HEK293T (cell line): Measurements from ENCODE around the gene CSNK2A1.

Experiments used
- ARNT ChIP-seq: fragments of 450-650 bp; IDR thresholded peaks from 2 replicates; pipeline ENCODE4 v1.6.1; 2017; ENCODE audit warnings: mild to moderate bottlenecking
- FOXA1 ChIP-seq: fragments of 450-650 bp; IDR thresholded peaks from 2 replicates; pipeline ENCODE4 v1.6.1; 2016; ENCODE audit warnings: mild to moderate bottlenecking
- FOXK2 ChIP-seq: fragments of 450-650 bp; IDR thresholded peaks from 2 replicates; pipeline ENCODE4 v1.6.1; 2016; ENCODE audit warnings: mild to moderate bottlenecking
- NFRKB ChIP-seq: fragments of 450-650 bp; IDR thresholded peaks from 2 replicates; pipeline ENCODE4 v1.6.1; 2016; ENCODE audit warnings: mild to moderate bottlenecking, moderate library complexity
- SP1 ChIP-seq: fragments of 450-650 bp; IDR thresholded peaks from 2 replicates; pipeline ENCODE4 v1.6.1; 2017
- SUZ12 ChIP-seq: fragments of 450-650 bp; IDR thresholded peaks from 2 replicates; pipeline ENCODE4 v1.6.1; 2016; ENCODE audit warnings: mild to moderate bottlenecking
- ZNF384 ChIP-seq: fragments of 450-650 bp; IDR thresholded peaks from 2 replicates; pipeline ENCODE4 v1.6.1; 2016

DNA sequence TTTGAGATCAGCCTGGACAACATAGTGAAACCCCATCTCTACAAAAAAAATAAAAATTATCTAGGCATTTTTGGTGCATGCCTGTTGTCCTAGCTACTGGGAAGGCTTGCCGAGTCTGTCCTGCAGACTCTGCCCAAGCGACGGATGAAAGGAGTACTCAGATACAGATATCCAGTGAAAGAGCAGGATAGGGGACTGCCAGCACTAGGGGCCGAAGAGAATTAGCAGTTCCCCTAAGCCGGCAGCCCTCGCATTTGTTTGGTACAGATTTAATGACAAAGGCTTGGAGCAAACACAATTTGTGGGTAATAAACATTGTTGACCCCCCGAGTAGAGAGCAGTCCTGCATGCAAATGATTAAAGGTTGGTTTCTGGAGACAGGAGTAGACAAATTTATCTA lies 75.8 kb downstream of the CSNK2A1 start:
- TF ChIP-seq ZNF384 (no peak), SUZ12 (no peak), SP1 (no peak), NFRKB (no peak), ARNT (no peak), FOXK2 (no peak), FOXA1 (no peak)
